B cell (primary cell): ENCODE results near the gene SPANXD. TPM values are rescaled to one million over a fixed set of nuclear protein-coding genes. Genes with fewer than 3 reads are reported as not detected.

Experiments
- ATAC-seq: fragments of 200-7000 bp; cut with Tn5 transposase; one replicate; pipeline ENCODE4 v1.10.0; 2021; ENCODE audit warnings: low read depth, mild to moderate bottlenecking, moderate number of reproducible peaks, moderate library complexity
- CTCF ChIA-PET: fragments of 350-600 bp; sonication (Branson Sonifier 250); formaldehyde crosslinking; loops from one replicate; lab custom pipeline; 2021; ENCODE audit warnings: antibody characterized with exemption, inconsistent platforms; lab: Charles Lee
- POLR2A ChIA-PET: fragments of 350-600 bp; sonication (Branson Sonifier 250); formaldehyde crosslinking; loops from one replicate; lab custom pipeline; 2021; ENCODE audit warnings: antibody characterized with exemption; lab: Charles Lee
- DNase-seq: peaks from one replicate; pipeline ENCODE4 v3.0.0; 2013
- H2AFZ ChIP-seq: 2 replicates; pipeline ENCODE4 v1.6.1; 2012; ENCODE audit warnings: mild to moderate bottlenecking, low read depth, low read length; ENCODE audit not compliant: insufficient read depth, poor library complexity, severe bottlenecking
- H3K27ac ChIP-seq, 2 donors: 1 replicate in 1 of 2; 2 replicates in 1 of 2; pipeline ENCODE4 v1.5.1; 2012 to 2013; ENCODE audit warnings: low read length in 2 of 2, mild to moderate bottlenecking in 2 of 2, moderate library complexity in 1 of 2
- H3K27me3 ChIP-seq, 4 experiments: fragments of 200-600 bp in 1 of 4; sonication (generic) in 1 of 4; replicated peaks in 1 of 4; 1 replicate in 2 of 4; 2 replicates in 2 of 4; pipeline versions ENCODE4 v1.6.1 to v1.7.0; 2013 to 2016; ENCODE audit warnings: low read length in 3 of 4, mild to moderate bottlenecking in 2 of 4, mixed read lengths in 1 of 4, moderate library complexity in 1 of 4; ENCODE audit not compliant: insufficient read depth in 4 of 4, control insufficient read depth in 3 of 4; ENCODE audit errors: control extremely low read depth in 1 of 4
- H3K36me3 ChIP-seq, 2 experiments: replicated peaks in 1 of 2; 1 replicate in 1 of 2; 2 replicates in 1 of 2; pipeline versions ENCODE4 v1.6.1 to v1.7.1; 2013; ENCODE audit warnings: low read length in 1 of 2; ENCODE audit not compliant: insufficient read depth in 2 of 2, control insufficient read depth in 1 of 2; ENCODE audit errors: control extremely low read depth in 1 of 2, extremely low read depth in 1 of 2
- H3K4me1 ChIP-seq, 2 donors: fragments of 200-600 bp in 1 of 2; sonication (generic) in 1 of 2; 1 replicate in 1 of 2; 2 replicates in 1 of 2; pipeline versions ENCODE4 v1.5.1 to v1.6.1; 2013 to 2017; ENCODE audit warnings: low read length in 2 of 2; ENCODE audit not compliant: control insufficient read depth in 2 of 2, insufficient read depth in 2 of 2
- H3K4me2 ChIP-seq: replicated peaks from 2 replicates; pipeline ENCODE3; 2012; ENCODE audit warnings: mild to moderate bottlenecking, low read depth, low read length; ENCODE audit not compliant: poor library complexity, severe bottlenecking
- H3K4me3 ChIP-seq, 5 experiments: fragments of 200-600 bp in 1 of 5; sonication (generic) in 1 of 5; 1 replicate in 3 of 5; 2 replicates in 2 of 5; pipeline versions ENCODE4 v1.5.1 to v1.7.0; 2011 to 2016; ENCODE audit warnings: low read length in 4 of 5, mild to moderate bottlenecking in 4 of 5, low read depth in 2 of 5, control low read depth in 1 of 5, moderate library complexity in 1 of 5; ENCODE audit not compliant: insufficient read depth in 1 of 5; ENCODE audit errors: control extremely low read depth in 1 of 5, extremely low read depth in 1 of 5
- H3K79me2 ChIP-seq: fragments of 200-600 bp; sonication (generic); one replicate; pipeline ENCODE4 v1.6.0; 2016; ENCODE audit warnings: low read length; ENCODE audit not compliant: control insufficient read depth, insufficient read depth
- H3K9ac ChIP-seq: fragments of 200-600 bp; sonication (generic); 2 replicates; pipeline ENCODE4 v1.6.1; 2017; ENCODE audit warnings: mild to moderate bottlenecking, low read length, moderate library complexity
- H3K9me3 ChIP-seq, 3 donors: one replicate each; pipeline versions ENCODE4 v1.6.1 to v1.7.1; 2013; ENCODE audit warnings: low read length in 2 of 3; ENCODE audit not compliant: control insufficient read depth in 2 of 3, insufficient read depth in 1 of 3; ENCODE audit errors: control extremely low read depth in 1 of 3
- H4K20me1 ChIP-seq: 2 replicates; pipeline ENCODE4 v1.6.0; 2012; ENCODE audit warnings: mild to moderate bottlenecking, low read length; ENCODE audit not compliant: insufficient read depth, control insufficient read depth, poor library complexity, severe bottlenecking
- H3K27ac Mint-ChIP-seq: one replicate; pipeline ENCODE4 v1.8.0; 2021; ENCODE audit warnings: mixed read lengths
- H3K27me3 Mint-ChIP-seq: one replicate; pipeline ENCODE4 v1.8.0; 2021; ENCODE audit warnings: mixed read lengths
- H3K4me1 Mint-ChIP-seq: one replicate; pipeline ENCODE4 v1.8.0; 2021; ENCODE audit warnings: mixed read lengths
- H3K4me3 Mint-ChIP-seq: one replicate; pipeline ENCODE4 v1.8.0; 2021; ENCODE audit warnings: mixed read lengths
- H3K9me3 Mint-ChIP-seq: one replicate; pipeline ENCODE4 v1.8.0; 2022; ENCODE audit warnings: mixed read lengths; ENCODE audit not compliant: insufficient read depth
- CTCF ChIP-seq: fragments of 200-600 bp; IDR thresholded peaks from one replicate; pipeline ENCODE4 v1.8.0; 2022; ENCODE audit warnings: antibody characterized with exemption, mild to moderate bottlenecking
- EZH2 ChIP-seq: IDR thresholded peaks from 2 replicates; pipeline ENCODE4 v1.6.1; 2012; ENCODE audit warnings: borderline replicate concordance, low read depth, mild to moderate bottlenecking, moderate library complexity, low read length; ENCODE audit not compliant: insufficient read depth, poor library complexity, severe bottlenecking
- WGBS: methylation state at CpG from one replicate; pipeline ENCODE4 v1.1.5; 2013; ENCODE audit warnings: missing lambda C conversion rate; ENCODE audit not compliant: insufficient coverage; 5-methylcytosine and 5-hydroxymethylcytosine counted together
- intact Hi-C: fragments of 100-400 bp; cut with micrococcal nuclease; formaldehyde crosslinking; loops from one replicate; pipeline ENCODE4 v1.10.0; 2022
- polyA plus RNA-seq: library from polyadenylated mRNA; depleted of rRNA; stranded (reverse); fragments of >200 nt; gene quantifications from 2 replicates; pipeline ENCODE4 v1.2.3, GENCODE V29; 2012
- total RNA-seq, 2 donors: library from RNA; stranded (reverse); fragments of 120-200 nt in 1 of 2; gene quantifications; 1 replicate in 1 of 2; 2 replicates in 1 of 2; pipeline versions ENCODE4 v1.2.3 to v1.2.4, GENCODE V29; 2013 to 2022

SPANXD gene
- total and polyA plus RNA-seq, 2 donors (not counting 1 experiment from before 2014, with no cell fraction given): not detected

- H4K20me1 ChIP-seq: no peaks in the 10 kb centered on the region
- H3K4me1 ChIP-seq: no peaks in the 10 kb centered on the region
- no peaks in the 10 kb centered on the region for H3K27me3 Mint-ChIP-seq
- H3K9me3 ChIP-seq: no peaks in the 10 kb centered on the region
- H3K27me3 ChIP-seq: no peaks in the 10 kb centered on the region
- POLR2A ChIA-PET: no interaction called here
- no peak for ATAC-seq
- CTCF ChIA-PET: no interaction called here
- no peak for DNase-seq
- H3K4me3 Mint-ChIP-seq: no peak overlapping the region
- TF ChIP-seq EZH2: no peak
- no peak overlapping the region for H3K27ac ChIP-seq
- intact Hi-C loops: no loop called here
- WGBS: no CpG with 5 or more reads among the region's 2 CpGs
- no peak overlapping the region for H3K9ac ChIP-seq
- no peaks in the 10 kb centered on the region for H3K4me1 Mint-ChIP-seq
- no peaks in the 10 kb centered on the region for H3K9me3 Mint-ChIP-seq
- no peak overlapping the region for H2AFZ ChIP-seq
- H3K79me2 ChIP-seq: no peaks in the 10 kb centered on the region
- H3K4me2 ChIP-seq: no peak overlapping the region
- H3K27ac Mint-ChIP-seq: no peak overlapping the region
- no peak overlapping the region for H3K4me3 ChIP-seq
- H3K36me3 ChIP-seq: no peaks in the 10 kb centered on the region
Measured at GRCh38 chrX:141732031-141732430, 33.5 kb upstream of the SPANXD start.

DNA sequence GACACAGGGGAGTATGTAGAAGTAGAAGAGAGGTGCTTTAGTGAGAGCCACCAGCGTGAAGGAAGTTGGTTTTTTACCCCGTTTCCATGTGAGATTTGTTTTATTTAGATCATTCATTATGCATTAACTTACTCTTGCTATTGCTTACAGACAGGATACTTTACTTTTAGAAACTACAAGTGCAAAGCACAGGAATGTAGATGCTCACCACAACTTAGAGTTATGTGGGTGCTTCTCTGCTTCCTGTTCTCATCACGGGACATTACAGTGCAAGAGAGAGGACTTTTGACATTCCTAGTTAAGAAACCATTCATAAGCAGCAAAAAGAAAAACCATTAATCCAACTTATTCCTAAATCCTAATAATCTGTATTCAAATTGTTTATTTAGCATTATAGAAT lies 25.6 kb upstream of the SPANXD start:
- no peaks in the 10 kb centered on the region for H3K36me3 ChIP-seq
- H3K27ac ChIP-seq: no peak overlapping the region
- no peaks in the 10 kb centered on the region for H3K9me3 ChIP-seq
- H2AFZ ChIP-seq: no peak overlapping the region
- H4K20me1 ChIP-seq: no peaks in the 10 kb centered on the region
- ChIA-PET POLR2A (no interaction called here), CTCF (no interaction called here)
- no peaks in the 10 kb centered on the region for H3K27me3 Mint-ChIP-seq
- no peaks in the 10 kb centered on the region for H3K27me3 ChIP-seq
- ATAC-seq: no peak
- TF ChIP-seq CTCF (no peak), EZH2 (no peak)
- no peaks in the 10 kb centered on the region for H3K79me2 ChIP-seq
- no CpG with 5 or more reads among the region's 3 CpGs for WGBS
- DNase-seq: no peak
- intact Hi-C loops: no loop called here
- no peak overlapping the region for H3K4me3 Mint-ChIP-seq
- no peak overlapping the region for H3K4me2 ChIP-seq
- no peak overlapping the region for H3K4me3 ChIP-seq
- no peak overlapping the region for H3K27ac Mint-ChIP-seq
- peaks cover 2% of the 10 kb centered on the region for H3K9me3 Mint-ChIP-seq
- H3K4me1 Mint-ChIP-seq: no peaks in the 10 kb centered on the region
- no peak overlapping the region for H3K9ac ChIP-seq
- no peaks in the 10 kb centered on the region for H3K4me1 ChIP-seq
